Ureter (tissue), 1 donor: Measurements from ENCODE around the gene HSPA1L. TPM values are rescaled to one million over a fixed set of nuclear protein-coding genes. Genes with fewer than 3 reads are reported as not detected.

ENCODE experiments used
- DNase-seq: peaks from one replicate; pipeline ENCODE4 v3.0.0-alpha.2; 2020; ENCODE audit warnings: low spot score
- total RNA-seq: library from RNA; stranded (reverse); gene quantifications from one replicate; pipeline ENCODE4 v1.2.4, GENCODE V29; 2023
- donor health status: DM: yes; HTN: yes; CAD: no.

The HSPA1L gene
- total RNA-seq, 1 donor from 2014 or later = 1.7 TPM

DNA sequence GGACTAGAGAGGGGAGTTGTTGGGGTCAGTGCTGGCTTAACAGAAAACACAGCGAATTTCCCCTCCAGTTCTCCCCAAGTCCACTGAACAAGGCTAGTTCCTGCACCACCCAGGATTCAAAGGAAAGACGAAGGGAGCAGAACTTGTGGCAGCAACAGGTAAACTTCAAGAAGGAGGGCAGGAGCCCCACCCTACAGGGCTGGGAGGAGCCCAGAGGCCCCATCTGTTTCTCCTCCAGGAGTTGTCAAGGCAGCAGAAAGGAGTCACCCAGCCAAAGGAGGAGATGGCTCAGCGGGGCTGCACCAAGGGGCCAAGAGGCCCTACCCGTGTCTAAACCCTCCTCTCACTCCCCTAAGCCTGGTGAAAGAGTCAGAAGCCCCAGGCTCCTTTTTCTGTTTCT lies 50.9 kb downstream of the HSPA1L start:
- no peak for DNase-seq

DNA sequence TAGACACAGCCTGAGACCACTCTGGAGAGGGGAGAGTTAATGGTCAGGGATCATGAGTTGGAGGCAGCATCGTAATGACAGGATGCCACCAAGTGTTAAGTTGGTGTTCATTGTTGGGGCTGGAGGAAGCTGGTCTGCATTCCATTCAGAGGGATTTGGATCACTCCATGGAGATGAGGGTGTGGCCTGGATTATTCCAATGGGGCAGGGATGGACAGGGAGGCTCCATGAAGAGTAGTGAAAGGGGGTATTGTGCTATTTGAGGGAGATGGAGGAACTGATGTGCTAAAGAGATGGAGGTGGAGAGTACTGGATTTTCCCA lies 51.5 kb downstream of the HSPA1L start:
- no peak for DNase-seq

- no peak for DNase-seq
Observed at GRCh38 chr6:31762878-31763618, 52.0 kb downstream of the HSPA1L start.

DNA sequence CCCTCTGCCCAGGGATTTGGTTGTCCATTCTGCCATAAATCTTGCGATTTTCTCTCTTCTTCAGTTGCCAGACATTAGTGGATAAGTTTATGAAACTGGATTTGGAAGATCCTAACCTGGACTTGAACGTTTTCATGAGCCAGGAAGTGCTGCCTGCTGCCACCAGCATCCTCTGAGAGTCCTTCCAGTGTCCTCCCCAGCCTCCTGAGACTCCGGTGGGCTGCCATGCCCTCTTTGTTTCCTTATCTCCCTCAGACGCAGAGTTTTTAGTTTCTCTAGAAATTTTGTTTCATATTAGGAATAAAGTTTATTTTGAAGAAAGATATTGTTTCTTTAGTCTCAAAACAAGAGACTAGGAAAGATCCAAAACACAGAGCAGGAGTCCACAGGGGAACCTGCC lies 52.7 kb downstream of the HSPA1L start, which contains the start of gene SAPCD1:
Gene SAPCD1 (plus strand): TSS at position 301 of the 400 bp plus-strand sequence. CDS start 399 bp downstream, outside the sequence.
- no peak for DNase-seq

- DNase-seq = no peak
Observed at GRCh38 chr6:31761343-31761742, 53.7 kb downstream of the HSPA1L start.

- no peak for DNase-seq
Observed at GRCh38 chr6:31760790-31761189, 54.3 kb downstream of the HSPA1L start.

Other genes with a start within 250 kb of the HSPA1L start
- not detected for gene LTA, start 243.0 kb downstream of the HSPA1L start, total RNA-seq
- 0.36 TPM for gene TNF, start 239.7 kb downstream of the HSPA1L start, total RNA-seq
- 0.42 TPM for gene LTB, start 232.9 kb downstream of the HSPA1L start, total RNA-seq
- gene LST1, start 229.0 kb downstream of the HSPA1L start, total RNA-seq = 6.7 TPM
- not detected for gene NCR3, start 222.3 kb downstream of the HSPA1L start, total RNA-seq
- 6.7 TPM for gene AIF1, start 200.0 kb downstream of the HSPA1L start, total RNA-seq
- 186 TPM for gene PRRC2A, start 194.6 kb downstream of the HSPA1L start, total RNA-seq
- gene BAG6, start 162.6 kb downstream of the HSPA1L start, total RNA-seq = 234 TPM
- gene APOM, start 159.4 kb downstream of the HSPA1L start, total RNA-seq = 2.4 TPM
- gene C6orf47, start 154.5 kb downstream of the HSPA1L start, total RNA-seq = 21.5 TPM
- gene GPANK1, start 150.3 kb downstream of the HSPA1L start, total RNA-seq = 15.3 TPM
- 149 TPM for gene CSNK2B, start 149.2 kb downstream of the HSPA1L start, total RNA-seq
- 20.6 TPM for gene LY6G5B, start 145.3 kb downstream of the HSPA1L start, total RNA-seq
- 3.0 TPM for gene LY6G5C, start 134.2 kb downstream of the HSPA1L start, total RNA-seq
- gene ABHD16A, start 112.0 kb downstream of the HSPA1L start, total RNA-seq = 44.5 TPM
- gene LY6G6F, start 108.4 kb downstream of the HSPA1L start, total RNA-seq = not detected
- gene LY6G6D, start 99.9 kb downstream of the HSPA1L start, total RNA-seq = not detected
- not detected for gene LY6G6C, start 93.5 kb downstream of the HSPA1L start, total RNA-seq
- 0.26 TPM for gene MPIG6B, start 91.9 kb downstream of the HSPA1L start, total RNA-seq
- gene DDAH2, start 86.0 kb downstream of the HSPA1L start, total RNA-seq = 33.3 TPM
- 276 TPM for gene CLIC1, start 78.8 kb downstream of the HSPA1L start, total RNA-seq
- gene MSH5, start 75.3 kb downstream of the HSPA1L start, total RNA-seq = 27.8 TPM
- gene SAPCD1, start 52.6 kb downstream of the HSPA1L start, total RNA-seq = 2.8 TPM
- gene VWA7, start 38.0 kb downstream of the HSPA1L start, total RNA-seq = 5.5 TPM
- gene VARS1, start 19.5 kb downstream of the HSPA1L start, total RNA-seq = 105 TPM
- 35.6 TPM for gene LSM2, start 8.3 kb downstream of the HSPA1L start, total RNA-seq
- 191 TPM for gene HSPA1A, start 260 bp upstream of the HSPA1L start, total RNA-seq
- 163 TPM for gene HSPA1B, start 12.5 kb upstream of the HSPA1L start, total RNA-seq
- 29.2 TPM for gene NEU1, start 47.5 kb upstream of the HSPA1L start, total RNA-seq
- gene SLC44A4, start 63.7 kb upstream of the HSPA1L start, total RNA-seq = 79.8 TPM
- gene EHMT2, start 82.4 kb upstream of the HSPA1L start, total RNA-seq = 53.4 TPM
- gene ZBTB12, start 86.8 kb upstream of the HSPA1L start, total RNA-seq = 6.4 TPM
- 17.1 TPM for gene C2, start 112.4 kb upstream of the HSPA1L start, total RNA-seq
- 41.4 TPM for gene CFB, start 130.8 kb upstream of the HSPA1L start, total RNA-seq
- 59.6 TPM for gene NELFE, start 143.7 kb upstream of the HSPA1L start, total RNA-seq
- 73.7 TPM for gene SKIC2, start 143.9 kb upstream of the HSPA1L start, total RNA-seq
- 29.3 TPM for gene DXO, start 156.9 kb upstream of the HSPA1L start, total RNA-seq
- gene C4A, start 166.8 kb upstream of the HSPA1L start, total RNA-seq = 71.1 TPM
- 152 TPM for gene C4B, start 199.5 kb upstream of the HSPA1L start, total RNA-seq
- 3.8 TPM for gene CYP21A2, start 223.1 kb upstream of the HSPA1L start, total RNA-seq